ENCODE measurements around the gene STXBP1.

The STXBP1 gene

DNA sequence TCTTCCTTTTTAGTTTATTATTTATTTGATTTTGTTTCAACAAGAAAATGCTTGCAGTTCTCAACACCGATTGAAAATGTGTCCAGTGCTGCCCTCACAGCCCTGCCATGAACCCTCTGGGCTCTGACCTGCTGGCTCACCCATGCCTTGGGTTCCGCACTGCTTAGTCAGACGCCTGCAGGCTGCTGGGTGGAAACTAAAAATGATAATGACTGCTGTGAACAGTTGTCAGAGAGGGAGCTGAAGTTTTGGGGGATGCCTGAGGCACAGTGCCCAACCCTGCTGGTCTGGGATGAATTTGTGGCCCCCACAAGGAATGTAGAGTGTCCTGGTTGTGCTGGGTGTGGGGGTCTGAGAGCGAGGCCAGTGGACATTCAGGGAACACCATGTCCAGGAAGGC, 72.5 kb downstream of the STXBP1 start:
- TF ChIP-seq, protein P1, sequence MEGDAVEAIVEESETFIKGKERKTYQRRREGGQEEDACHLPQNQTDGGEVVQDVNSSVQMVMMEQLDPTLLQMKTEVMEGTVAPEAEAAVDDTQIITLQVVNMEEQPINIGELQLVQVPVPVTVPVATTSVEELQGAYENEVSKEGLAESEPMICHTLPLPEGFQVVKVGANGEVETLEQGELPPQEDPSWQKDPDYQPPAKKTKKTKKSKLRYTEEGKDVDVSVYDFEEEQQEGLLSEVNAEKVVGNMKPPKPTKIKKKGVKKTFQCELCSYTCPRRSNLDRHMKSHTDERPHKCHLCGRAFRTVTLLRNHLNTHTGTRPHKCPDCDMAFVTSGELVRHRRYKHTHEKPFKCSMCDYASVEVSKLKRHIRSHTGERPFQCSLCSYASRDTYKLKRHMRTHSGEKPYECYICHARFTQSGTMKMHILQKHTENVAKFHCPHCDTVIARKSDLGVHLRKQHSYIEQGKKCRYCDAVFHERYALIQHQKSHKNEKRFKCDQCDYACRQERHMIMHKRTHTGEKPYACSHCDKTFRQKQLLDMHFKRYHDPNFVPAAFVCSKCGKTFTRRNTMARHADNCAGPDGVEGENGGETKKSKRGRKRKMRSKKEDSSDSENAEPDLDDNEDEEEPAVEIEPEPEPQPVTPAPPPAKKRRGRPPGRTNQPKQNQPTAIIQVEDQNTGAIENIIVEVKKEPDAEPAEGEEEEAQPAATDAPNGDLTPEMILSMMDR (IDR thresholded peaks at IDR 0.05; ENCODE audit: low read depth, low read length): no peak
- DNase-seq (ENCODE audit: extremely low read depth, low read depth): no peak

DNA sequence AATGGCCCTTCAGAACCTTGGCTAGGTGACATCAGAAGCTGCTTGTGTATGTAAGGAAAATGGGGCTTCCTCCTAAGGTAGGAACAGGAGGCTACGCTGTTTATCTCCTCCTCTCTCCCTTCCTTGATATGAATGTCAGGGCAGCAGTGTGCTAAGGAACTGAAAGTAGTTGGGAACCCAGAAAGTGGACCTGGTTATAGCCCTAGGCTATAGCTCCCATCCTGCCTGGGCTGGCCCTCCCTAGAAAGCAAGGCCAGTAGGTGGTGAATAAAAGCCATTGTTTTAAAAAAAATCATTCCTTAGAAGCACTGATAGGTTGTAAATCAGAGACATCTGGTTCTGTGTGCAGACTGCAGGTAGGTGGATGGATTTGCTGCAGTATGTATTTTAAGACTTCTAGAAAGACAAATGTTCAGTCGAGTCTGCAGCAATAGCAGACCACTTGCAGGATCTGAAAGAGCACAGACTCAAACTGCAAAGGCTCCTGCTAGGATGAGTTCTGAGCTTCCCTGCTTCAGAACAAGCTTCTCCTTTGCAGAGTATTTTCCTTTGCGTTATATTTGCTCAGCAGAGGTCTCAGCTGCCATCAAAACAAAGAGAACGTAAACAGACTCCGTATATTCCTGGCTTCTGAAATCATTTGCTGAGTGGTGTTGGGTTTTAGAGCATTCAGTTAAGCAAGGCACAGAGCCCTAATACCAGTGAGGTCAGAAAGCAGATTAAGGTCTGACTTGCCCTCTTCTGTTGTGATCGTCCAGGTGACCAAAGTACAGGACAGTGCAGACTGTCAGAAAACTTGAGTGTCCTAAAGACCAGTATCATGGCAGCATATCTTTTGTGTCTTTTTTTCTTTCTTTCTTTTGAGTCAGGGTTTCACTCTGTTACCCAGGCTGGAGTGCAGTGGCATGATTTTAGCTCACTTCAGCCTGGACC, 74.7 kb downstream of the STXBP1 start:
- no peak for DNase-seq (ENCODE audit: extremely low read depth, low read depth)
- TF ChIP-seq, protein P1 (IDR thresholded peaks at IDR 0.05; ENCODE audit: low read depth, low read length): no peak

DNA sequence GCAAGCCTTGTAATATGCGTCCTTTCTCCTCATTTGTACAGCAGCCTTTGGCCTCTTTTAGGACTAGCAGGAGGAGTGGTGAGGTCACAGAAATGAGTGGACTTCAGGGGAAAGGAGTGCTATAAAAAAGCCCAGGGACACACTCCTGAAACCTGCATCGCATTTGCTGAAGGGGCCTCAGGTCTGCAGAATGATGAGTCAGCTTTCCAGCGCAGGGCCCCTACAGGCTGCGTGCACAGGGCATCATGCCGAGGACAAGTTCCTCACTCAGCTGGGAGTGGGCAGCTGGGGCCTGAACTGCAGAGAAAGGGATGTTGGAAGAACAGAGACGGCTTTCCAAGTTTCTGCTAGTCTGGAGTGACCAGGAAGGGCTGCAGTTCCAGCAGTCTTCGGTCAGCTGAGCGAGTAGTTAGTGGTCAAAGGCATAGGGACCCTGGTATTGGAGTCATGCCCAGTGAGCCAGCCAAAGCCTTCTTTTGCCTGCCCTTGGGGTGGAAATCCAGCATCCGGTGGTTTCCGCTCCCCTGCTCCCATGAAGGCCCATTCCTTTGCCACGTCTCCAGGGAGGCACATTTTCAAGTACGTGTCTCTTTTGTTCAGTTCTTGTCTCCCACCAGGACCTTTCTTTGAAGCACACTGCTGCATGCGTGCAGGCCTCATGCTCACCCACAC, 77.4 kb downstream of the STXBP1 start:
- no peak for DNase-seq (ENCODE audit: extremely low read depth, low read depth)
- TF ChIP-seq, protein P1 (IDR thresholded peaks at IDR 0.05; ENCODE audit: low read depth, low read length): no peak

DNA sequence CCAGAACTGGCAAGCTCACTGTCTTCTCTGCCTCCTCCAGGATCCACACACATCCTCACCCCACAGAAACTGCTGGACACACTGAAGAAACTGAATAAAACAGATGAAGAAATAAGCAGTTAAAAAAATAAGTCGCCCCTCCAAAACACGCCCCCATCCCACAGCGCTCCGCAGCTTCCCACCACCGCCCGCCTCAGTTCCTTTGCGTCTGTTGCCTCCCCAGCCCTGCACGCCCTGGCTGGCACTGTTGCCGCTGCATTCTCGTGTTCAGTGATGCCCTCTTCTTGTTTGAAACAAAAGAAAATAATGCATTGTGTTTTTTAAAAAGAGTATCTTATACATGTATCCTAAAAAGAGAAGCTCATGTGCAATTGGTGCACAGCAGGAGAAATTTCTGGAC, 78.7 kb downstream of the STXBP1 start:
- TF ChIP-seq, protein P1 (IDR thresholded peaks at IDR 0.05; ENCODE audit: low read depth, low read length): no peak

DNA sequence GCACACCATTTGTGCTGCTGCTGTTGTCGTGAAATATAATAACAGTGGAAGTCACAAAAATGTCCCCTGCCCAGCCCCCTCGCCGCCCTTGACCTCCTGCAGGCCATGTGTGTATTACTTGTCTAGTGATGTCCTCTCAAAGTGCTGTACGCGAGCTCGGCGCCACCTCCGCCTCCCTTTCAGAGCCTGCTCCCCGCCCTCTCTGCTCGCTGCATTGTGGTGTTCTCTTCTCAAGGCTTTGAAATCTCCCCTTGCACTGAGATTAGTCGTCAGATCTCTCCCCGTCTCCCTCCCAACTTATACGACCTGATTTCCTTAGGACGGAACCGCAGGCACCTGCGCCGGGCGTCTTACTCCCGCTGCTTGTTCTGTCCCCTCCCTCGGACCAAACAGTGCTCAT, 80.0 kb downstream of the STXBP1 start:
- TF ChIP-seq, protein P1 (IDR thresholded peaks at IDR 0.05; ENCODE audit: low read depth, low read length): no peak
- no peak for DNase-seq (ENCODE audit: extremely low read depth, low read depth)

More for the DNA sequence above, 78.7 kb downstream of the STXBP1 start:
- no peak for DNase-seq (ENCODE audit: extremely low read depth, low read depth)

DNA sequence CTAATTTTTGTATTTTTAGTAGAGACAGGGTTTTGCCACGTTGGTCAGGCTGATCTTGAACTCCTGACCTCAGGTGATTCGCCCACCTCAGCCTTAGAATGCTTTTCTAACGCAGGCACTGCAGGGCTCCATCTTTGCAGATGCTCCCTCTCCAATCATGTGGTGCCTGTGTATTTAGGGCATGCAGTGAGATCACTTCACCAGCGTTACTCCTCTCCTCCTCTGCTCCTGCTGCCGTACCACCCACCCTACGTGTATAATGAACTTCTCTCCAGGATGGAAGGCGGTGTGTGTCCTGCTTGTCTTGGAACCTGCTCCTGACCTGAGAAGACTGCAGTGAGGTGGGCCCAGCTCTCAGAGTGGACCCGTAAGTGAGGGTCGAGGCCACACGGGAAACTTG, 81.1 kb downstream of the STXBP1 start:
- no peak for DNase-seq (ENCODE audit: extremely low read depth, low read depth)
- TF ChIP-seq, protein P1 (IDR thresholded peaks at IDR 0.05; ENCODE audit: low read depth, low read length): no peak

DNA sequence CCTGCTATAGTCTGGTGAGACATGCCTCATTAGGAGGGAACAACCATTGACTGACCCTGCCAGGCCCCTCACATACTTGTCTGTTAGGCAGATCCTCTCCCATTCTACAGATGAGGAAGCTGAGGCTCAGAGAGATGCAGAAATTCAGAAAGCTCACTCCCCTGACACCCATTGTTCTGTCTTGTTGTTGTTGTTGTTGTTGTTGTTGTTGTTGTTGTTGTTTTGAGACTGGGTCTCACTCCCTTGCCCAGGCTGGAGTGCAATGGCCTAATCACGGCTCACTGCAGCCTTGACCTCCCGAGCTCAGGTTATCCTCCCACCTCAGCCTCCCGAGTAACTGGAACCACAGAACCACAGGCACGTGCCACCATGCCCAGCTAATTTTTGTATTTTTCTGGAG, 81.6 kb downstream of the STXBP1 start:
- TF ChIP-seq, protein P1 (IDR thresholded peaks at IDR 0.05; ENCODE audit: low read depth, low read length): no peak
- DNase-seq (ENCODE audit: extremely low read depth, low read depth): no peak
